ENCODE results near the gene SNX30.

DNA sequence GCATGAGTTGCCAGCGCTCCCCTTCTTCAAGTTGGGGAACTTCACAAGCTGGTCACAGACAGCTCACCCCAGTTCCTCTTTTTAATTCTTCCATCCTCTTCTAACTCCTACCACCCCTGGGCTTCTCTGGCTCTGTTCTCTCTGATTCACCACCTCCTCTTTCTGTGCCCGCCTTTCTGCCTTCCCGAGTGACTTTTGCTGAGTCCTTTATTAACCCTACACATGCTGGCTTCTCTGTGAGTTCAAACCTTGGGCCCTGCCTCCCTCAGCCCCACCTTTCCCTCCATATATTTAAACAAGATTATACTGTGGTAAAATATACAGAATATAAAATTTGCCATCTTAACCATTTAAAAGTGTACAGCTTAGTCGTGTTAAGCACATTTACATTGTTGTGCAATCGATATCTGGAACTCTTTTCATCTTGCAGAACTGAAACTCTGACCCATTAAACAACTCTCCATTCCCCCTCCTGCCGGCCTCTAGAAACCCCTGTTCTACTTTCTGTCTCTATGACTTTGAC lies 108.1 kb downstream of the SNX30 start:
- TF ChIP-seq, protein P1, sequence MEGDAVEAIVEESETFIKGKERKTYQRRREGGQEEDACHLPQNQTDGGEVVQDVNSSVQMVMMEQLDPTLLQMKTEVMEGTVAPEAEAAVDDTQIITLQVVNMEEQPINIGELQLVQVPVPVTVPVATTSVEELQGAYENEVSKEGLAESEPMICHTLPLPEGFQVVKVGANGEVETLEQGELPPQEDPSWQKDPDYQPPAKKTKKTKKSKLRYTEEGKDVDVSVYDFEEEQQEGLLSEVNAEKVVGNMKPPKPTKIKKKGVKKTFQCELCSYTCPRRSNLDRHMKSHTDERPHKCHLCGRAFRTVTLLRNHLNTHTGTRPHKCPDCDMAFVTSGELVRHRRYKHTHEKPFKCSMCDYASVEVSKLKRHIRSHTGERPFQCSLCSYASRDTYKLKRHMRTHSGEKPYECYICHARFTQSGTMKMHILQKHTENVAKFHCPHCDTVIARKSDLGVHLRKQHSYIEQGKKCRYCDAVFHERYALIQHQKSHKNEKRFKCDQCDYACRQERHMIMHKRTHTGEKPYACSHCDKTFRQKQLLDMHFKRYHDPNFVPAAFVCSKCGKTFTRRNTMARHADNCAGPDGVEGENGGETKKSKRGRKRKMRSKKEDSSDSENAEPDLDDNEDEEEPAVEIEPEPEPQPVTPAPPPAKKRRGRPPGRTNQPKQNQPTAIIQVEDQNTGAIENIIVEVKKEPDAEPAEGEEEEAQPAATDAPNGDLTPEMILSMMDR (IDR thresholded peaks at IDR 0.05): no peak
- TF ChIP-seq POLR2AphosphoS5 (IDR thresholded peaks at IDR 0.05; ENCODE audit: low read depth, low read length) (no peak), SIN3A (IDR thresholded peaks at IDR 0.05; ENCODE audit: borderline replicate concordance, insufficient read depth, low read depth, low read length) (no peak)
- TF ChIP-seq, protein P2, sequence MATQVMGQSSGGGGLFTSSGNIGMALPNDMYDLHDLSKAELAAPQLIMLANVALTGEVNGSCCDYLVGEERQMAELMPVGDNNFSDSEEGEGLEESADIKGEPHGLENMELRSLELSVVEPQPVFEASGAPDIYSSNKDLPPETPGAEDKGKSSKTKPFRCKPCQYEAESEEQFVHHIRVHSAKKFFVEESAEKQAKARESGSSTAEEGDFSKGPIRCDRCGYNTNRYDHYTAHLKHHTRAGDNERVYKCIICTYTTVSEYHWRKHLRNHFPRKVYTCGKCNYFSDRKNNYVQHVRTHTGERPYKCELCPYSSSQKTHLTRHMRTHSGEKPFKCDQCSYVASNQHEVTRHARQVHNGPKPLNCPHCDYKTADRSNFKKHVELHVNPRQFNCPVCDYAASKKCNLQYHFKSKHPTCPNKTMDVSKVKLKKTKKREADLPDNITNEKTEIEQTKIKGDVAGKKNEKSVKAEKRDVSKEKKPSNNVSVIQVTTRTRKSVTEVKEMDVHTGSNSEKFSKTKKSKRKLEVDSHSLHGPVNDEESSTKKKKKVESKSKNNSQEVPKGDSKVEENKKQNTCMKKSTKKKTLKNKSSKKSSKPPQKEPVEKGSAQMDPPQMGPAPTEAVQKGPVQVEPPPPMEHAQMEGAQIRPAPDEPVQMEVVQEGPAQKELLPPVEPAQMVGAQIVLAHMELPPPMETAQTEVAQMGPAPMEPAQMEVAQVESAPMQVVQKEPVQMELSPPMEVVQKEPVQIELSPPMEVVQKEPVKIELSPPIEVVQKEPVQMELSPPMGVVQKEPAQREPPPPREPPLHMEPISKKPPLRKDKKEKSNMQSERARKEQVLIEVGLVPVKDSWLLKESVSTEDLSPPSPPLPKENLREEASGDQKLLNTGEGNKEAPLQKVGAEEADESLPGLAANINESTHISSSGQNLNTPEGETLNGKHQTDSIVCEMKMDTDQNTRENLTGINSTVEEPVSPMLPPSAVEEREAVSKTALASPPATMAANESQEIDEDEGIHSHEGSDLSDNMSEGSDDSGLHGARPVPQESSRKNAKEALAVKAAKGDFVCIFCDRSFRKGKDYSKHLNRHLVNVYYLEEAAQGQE (IDR thresholded peaks at IDR 0.05; ENCODE audit: insufficient read depth in 1 of 2, low read depth in 2 of 2, low read length in 1 of 2): no peak

All from Panc1 (cell line).